Ishikawa (cell line): ENCODE data around the gene RIPK1.

Experiments used
- CEBPB ChIP-seq: IDR thresholded peaks from 2 replicates; pipeline ENCODE4 v1.6.1; 2012
- CREB1 ChIP-seq: IDR thresholded peaks from 2 replicates; pipeline ENCODE4 v1.6.1; 2012; ENCODE audit warnings: low read depth
- EGR1 ChIP-seq: IDR thresholded peaks from 2 replicates; pipeline ENCODE4 v1.6.1; 2012
- EP300 ChIP-seq: IDR thresholded peaks from 2 replicates; pipeline ENCODE4 v1.6.1; 2012; ENCODE audit warnings: borderline replicate concordance
- FOXM1 ChIP-seq: IDR thresholded peaks from 2 replicates; pipeline ENCODE4 v1.6.1; 2012; ENCODE audit warnings: low read depth, borderline replicate concordance
- NFIC ChIP-seq: IDR thresholded peaks from 2 replicates; pipeline ENCODE4 v1.6.1; 2012
- RAD21 ChIP-seq: IDR thresholded peaks from 2 replicates; pipeline ENCODE4 v1.6.1; 2012; ENCODE audit warnings: low read depth
- TAF1 ChIP-seq: IDR thresholded peaks from 2 replicates; pipeline ENCODE4 v1.6.1; 2012; ENCODE audit warnings: low read depth, mild to moderate bottlenecking
- TCF12 ChIP-seq: IDR thresholded peaks from 2 replicates; pipeline ENCODE4 v1.6.1; 2012; ENCODE audit warnings: low read depth
- TEAD4 ChIP-seq: IDR thresholded peaks from 2 replicates; pipeline ENCODE4 v1.6.1; 2012
- YY1 ChIP-seq: IDR thresholded peaks from 2 replicates; pipeline ENCODE4 v1.6.1; 2012; ENCODE audit warnings: low read depth
- ZBTB7A ChIP-seq: IDR thresholded peaks from 2 replicates; pipeline ENCODE4 v1.6.1; 2012; ENCODE audit warnings: low read depth
- TF ChIP-seq, protein P1 (sequence below): IDR thresholded peaks from 2 replicates; pipeline ENCODE4 v1.6.1; 2012; ENCODE audit warnings: low read depth, mild to moderate bottlenecking
- TF ChIP-seq, protein P2 (sequence below): IDR thresholded peaks from 2 replicates; pipeline ENCODE4 v1.6.1; 2012
- TF ChIP-seq, protein P3 (sequence below): IDR thresholded peaks from 2 replicates; pipeline ENCODE4 v1.6.1; 2012

The RIPK1 gene

DNA sequence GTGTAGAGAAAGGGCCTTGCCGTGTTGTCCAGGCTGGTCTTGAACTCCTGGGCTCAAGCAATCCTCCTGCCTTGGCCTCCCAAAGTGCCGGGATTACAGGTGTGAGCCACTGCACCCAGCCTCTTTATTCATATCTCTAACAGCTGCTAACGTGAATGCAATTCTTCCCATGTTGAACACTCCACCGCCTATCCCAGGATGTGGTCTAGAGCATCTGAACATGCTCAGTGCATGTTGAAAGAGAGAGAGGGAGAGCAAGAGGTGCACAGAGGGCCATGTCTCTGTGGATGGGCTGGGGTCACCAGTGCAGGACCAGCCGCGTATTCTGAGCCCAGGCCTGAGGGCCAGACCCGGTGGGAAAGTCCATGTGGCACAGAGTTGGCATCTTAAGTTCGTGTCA lies 76.3 kb downstream of the RIPK1 start:
- no peak for TF ChIP-seq YY1
- TF ChIP-seq NFIC, result no peak
- TF ChIP-seq CREB1, result no peak
- TF ChIP-seq, protein P1, sequence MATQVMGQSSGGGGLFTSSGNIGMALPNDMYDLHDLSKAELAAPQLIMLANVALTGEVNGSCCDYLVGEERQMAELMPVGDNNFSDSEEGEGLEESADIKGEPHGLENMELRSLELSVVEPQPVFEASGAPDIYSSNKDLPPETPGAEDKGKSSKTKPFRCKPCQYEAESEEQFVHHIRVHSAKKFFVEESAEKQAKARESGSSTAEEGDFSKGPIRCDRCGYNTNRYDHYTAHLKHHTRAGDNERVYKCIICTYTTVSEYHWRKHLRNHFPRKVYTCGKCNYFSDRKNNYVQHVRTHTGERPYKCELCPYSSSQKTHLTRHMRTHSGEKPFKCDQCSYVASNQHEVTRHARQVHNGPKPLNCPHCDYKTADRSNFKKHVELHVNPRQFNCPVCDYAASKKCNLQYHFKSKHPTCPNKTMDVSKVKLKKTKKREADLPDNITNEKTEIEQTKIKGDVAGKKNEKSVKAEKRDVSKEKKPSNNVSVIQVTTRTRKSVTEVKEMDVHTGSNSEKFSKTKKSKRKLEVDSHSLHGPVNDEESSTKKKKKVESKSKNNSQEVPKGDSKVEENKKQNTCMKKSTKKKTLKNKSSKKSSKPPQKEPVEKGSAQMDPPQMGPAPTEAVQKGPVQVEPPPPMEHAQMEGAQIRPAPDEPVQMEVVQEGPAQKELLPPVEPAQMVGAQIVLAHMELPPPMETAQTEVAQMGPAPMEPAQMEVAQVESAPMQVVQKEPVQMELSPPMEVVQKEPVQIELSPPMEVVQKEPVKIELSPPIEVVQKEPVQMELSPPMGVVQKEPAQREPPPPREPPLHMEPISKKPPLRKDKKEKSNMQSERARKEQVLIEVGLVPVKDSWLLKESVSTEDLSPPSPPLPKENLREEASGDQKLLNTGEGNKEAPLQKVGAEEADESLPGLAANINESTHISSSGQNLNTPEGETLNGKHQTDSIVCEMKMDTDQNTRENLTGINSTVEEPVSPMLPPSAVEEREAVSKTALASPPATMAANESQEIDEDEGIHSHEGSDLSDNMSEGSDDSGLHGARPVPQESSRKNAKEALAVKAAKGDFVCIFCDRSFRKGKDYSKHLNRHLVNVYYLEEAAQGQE, result no peak
- TF ChIP-seq FOXM1, result no peak
- TF ChIP-seq TCF12, result no peak
- TF ChIP-seq EGR1, result no peak
- no peak for TF ChIP-seq RAD21
- no peak for TF ChIP-seq EP300
- TF ChIP-seq, protein P2, sequence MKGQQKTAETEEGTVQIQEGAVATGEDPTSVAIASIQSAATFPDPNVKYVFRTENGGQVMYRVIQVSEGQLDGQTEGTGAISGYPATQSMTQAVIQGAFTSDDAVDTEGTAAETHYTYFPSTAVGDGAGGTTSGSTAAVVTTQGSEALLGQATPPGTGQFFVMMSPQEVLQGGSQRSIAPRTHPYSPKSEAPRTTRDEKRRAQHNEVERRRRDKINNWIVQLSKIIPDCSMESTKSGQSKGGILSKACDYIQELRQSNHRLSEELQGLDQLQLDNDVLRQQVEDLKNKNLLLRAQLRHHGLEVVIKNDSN, result no peak
- no peak for TF ChIP-seq ZBTB7A
- TF ChIP-seq TEAD4, result no peak

DNA sequence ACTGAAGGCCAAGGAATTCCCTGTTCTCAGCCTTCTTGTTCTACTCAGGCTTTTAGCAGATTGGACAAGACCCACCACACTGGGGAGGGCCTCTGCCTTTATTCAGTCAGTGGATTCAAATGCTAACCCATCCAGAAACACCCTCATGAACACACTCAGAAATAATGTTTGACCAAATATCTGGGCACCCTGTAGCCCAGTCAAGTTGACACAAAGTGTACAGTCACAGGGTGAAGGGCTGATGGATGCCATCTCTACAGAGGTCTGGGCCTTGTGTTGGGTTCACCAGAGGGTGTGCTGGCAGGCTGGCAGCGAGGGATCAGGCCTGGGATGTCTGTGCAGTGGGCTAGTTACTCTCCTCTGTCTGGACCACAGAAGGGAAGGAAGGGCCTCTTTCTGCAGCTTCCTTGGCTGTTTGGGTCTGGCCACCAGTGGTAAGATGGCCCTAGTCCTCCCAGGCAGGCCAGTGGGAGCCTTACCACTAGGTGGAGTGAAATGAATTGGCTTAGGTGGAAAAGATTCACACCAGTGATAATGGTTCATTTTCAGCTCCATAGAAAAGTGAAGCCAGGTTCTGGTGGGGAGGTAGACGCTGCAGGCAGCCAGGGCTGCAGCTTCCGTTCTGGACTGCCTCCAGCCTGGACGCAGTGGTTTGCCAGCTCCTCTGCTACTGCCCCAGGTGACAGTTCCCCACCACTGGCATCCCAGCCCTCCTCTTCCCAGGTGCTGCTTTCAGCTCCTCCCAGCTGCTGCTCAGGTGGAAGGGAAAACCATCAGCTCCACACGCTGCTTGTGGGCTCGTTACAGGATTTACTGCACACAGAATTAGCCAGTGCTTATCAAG lies 79.8 kb downstream of the RIPK1 start:
- TF ChIP-seq, protein P3, sequence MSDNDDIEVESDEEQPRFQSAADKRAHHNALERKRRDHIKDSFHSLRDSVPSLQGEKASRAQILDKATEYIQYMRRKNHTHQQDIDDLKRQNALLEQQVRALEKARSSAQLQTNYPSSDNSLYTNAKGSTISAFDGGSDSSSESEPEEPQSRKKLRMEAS, result no peak
- TF ChIP-seq TAF1, result no peak
- no peak for TF ChIP-seq CREB1
- no peak for TF ChIP-seq EGR1
- TF ChIP-seq YY1, result no peak
- no peak for TF ChIP-seq TEAD4
- TF ChIP-seq TCF12, result no peak
- no peak for TF ChIP-seq CEBPB
- no peak for TF ChIP-seq NFIC
- TF ChIP-seq, protein P1, result no peak
- no peak for TF ChIP-seq RAD21

DNA sequence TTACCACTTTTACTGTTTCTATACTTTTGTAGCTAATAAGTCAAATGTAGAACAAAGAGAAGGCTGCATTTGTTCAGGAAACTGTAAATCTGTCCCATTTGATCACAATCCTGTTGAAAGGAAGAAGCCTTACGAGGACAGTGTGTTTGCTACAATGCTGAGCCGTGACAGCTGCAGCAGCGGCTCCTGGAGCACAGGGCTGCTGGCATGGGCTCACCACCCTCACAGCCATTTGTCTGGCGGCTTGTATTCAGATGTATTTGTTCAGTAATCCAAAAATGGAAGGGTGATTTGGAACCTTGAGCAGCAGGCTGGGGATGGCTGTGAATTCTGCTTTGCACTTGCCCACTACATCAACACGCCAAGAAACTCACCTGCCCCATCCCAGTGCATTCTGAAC lies 83.4 kb downstream of the RIPK1 start:
- TF ChIP-seq ZBTB7A, result no peak
- no peak for TF ChIP-seq NFIC
- no peak for TF ChIP-seq RAD21
- TF ChIP-seq EGR1, result no peak
- TF ChIP-seq, protein P3, result no peak
- TF ChIP-seq CREB1, result no peak
- no peak for TF ChIP-seq YY1
- TF ChIP-seq, protein P1, result no peak
- TF ChIP-seq CEBPB, result no peak
- no peak for TF ChIP-seq TCF12
- no peak for TF ChIP-seq TEAD4
- TF ChIP-seq FOXM1, result no peak

DNA sequence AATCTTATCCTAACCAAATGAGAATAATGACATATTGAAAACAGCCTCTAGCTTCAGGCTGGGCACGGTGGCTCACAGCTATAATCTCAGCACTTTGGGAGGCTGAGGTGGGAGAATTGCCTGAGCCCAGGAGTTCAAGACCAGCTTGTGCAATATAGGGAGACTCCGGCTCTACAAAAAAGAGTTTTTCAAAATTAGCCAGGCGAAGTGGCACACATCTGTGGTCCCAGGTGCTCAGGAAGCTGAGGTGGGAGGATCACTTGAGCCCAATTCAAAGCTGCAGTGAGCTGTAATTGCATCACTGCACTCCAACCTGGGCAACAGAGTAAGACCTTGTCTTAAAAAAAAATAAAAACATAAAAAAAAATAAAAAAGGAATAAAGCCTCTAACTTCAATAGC lies 84.4 kb downstream of the RIPK1 start:
- no peak for TF ChIP-seq TAF1
- TF ChIP-seq, protein P1, result no peak
- no peak for TF ChIP-seq EP300
- TF ChIP-seq EGR1, result no peak
- TF ChIP-seq TCF12, result no peak
- TF ChIP-seq RAD21, result no peak
- TF ChIP-seq CREB1, result no peak
- TF ChIP-seq CEBPB, result no peak
- TF ChIP-seq, protein P3, result no peak
- no peak for TF ChIP-seq TEAD4
- no peak for TF ChIP-seq NFIC
- no peak for TF ChIP-seq FOXM1
- TF ChIP-seq YY1, result no peak
